Activated CD4-positive, alpha-beta T cell treated with anti-CD3 and anti-CD28 coated beads, Interleukin-2, Interleukin-4, amounts not matched to agents 100 ng/mL and 50 ng/mL, durations not matched to agents 16 hours and 8 hours (primary cell): Measurements from ENCODE around the gene COL26A1.
"Not testable (repeated sequence)": the region's sequence is repeated elsewhere in the genome, so short reads cannot be mapped to it uniquely, and the experiment has no call there.

Experiments used
- DNase-seq: peaks from one replicate; pipeline ENCODE4 v3.0.0-alpha.2; 2020; ENCODE audit warnings: low spot score

The COL26A1 gene

GRCh38 chr7:101442426-101443070, 79.9 kb downstream of the COL26A1 start:
- no peak for DNase-seq

- DNase-seq, result no peak
Observed at GRCh38 chr7:101450064-101450463, 87.4 kb downstream of the COL26A1 start.

GRCh38 chr7:101453617-101454016, 90.9 kb downstream of the COL26A1 start:
- DNase-seq, result no peak

GRCh38 chr7:101457001-101457750, 94.5 kb downstream of the COL26A1 start:
- no peak for DNase-seq

GRCh38 chr7:101465131-101465530, 102.5 kb downstream of the COL26A1 start:
- DNase-seq, result no peak

- DNase-seq, result no peak
Observed at GRCh38 chr7:101465576-101466196, 103.0 kb downstream of the COL26A1 start.

GRCh38 chr7:101466871-101467270, 104.2 kb downstream of the COL26A1 start:
- no peak for DNase-seq

- no peak for DNase-seq
Observed at GRCh38 chr7:101468546-101469275, 106.0 kb downstream of the COL26A1 start.

GRCh38 chr7:101470668-101471487, 108.2 kb downstream of the COL26A1 start:
- DNase-seq, result no peak

GRCh38 chr7:101474178-101474577, 111.5 kb downstream of the COL26A1 start:
- no peak for DNase-seq

GRCh38 chr7:101475691-101476090, 113.0 kb downstream of the COL26A1 start:
- not testable (repeated sequence) for DNase-seq

GRCh38 chr7:101479217-101479616, 116.5 kb downstream of the COL26A1 start:
- no peak for DNase-seq

GRCh38 chr7:101486056-101486432, 123.4 kb downstream of the COL26A1 start:
- not testable (repeated sequence) for DNase-seq

GRCh38 chr7:101486433-101487104, 123.9 kb downstream of the COL26A1 start:
- DNase-seq, result no peak

- no peak for DNase-seq
Observed at GRCh38 chr7:101487105-101487458, 124.4 kb downstream of the COL26A1 start.

GRCh38 chr7:101487753-101488152, 125.1 kb downstream of the COL26A1 start:
- no peak for DNase-seq

- no peak for DNase-seq
Observed at GRCh38 chr7:101488826-101489572, 126.3 kb downstream of the COL26A1 start.

- DNase-seq, result not testable (repeated sequence)
Observed at GRCh38 chr7:101490439-101490838, 127.8 kb downstream of the COL26A1 start.

GRCh38 chr7:101491442-101491841, 128.8 kb downstream of the COL26A1 start:
- DNase-seq, result not testable (repeated sequence)

- DNase-seq, result no peak
Observed at GRCh38 chr7:101494602-101495329, 132.1 kb downstream of the COL26A1 start.
